Activated CD8-positive, alpha-beta memory T cell treated with anti-CD3 and anti-CD28 coated beads, Interleukin-2, amount 50 U/mL, for 24 hours (primary cell): ENCODE data around the gene PELI1.
A peak's percentile ranks its signal among the peaks of the same experiment; 100 is the strongest.

ENCODE experiments used
- DNase-seq: peaks from one replicate; pipeline ENCODE4 v3.0.0-alpha.2; 2020; ENCODE audit errors: extremely low read depth

The PELI1 gene

GRCh38 chr2:64144057-64145013 is at the start of gene PELI1:
Gene PELI1 (minus strand): TSS chr2:64144420. CDS start chr2:64108310, 36,110 bp downstream.
- peak; percentile 75 for DNase-seq

GRCh38 chr2:64193491-64193890 is 49.3 kb upstream of the PELI1 start:
- DNase-seq: no peak

GRCh38 chr2:64192664-64193105 is 48.5 kb upstream of the PELI1 start:
- DNase-seq: no peak

- no peak for DNase-seq
Observed at GRCh38 chr2:64192125-64192479, 47.9 kb upstream of the PELI1 start.

GRCh38 chr2:64189586-64189985 is 45.4 kb upstream of the PELI1 start:
- DNase-seq: no peak

- DNase-seq: no peak
Observed at GRCh38 chr2:64189167-64189566, 44.9 kb upstream of the PELI1 start.

GRCh38 chr2:64186699-64187605 is 42.7 kb upstream of the PELI1 start:
- no peak for DNase-seq

- no peak for DNase-seq
Observed at GRCh38 chr2:64179582-64180321, 35.5 kb upstream of the PELI1 start.

GRCh38 chr2:64177315-64177714 is 33.1 kb upstream of the PELI1 start:
- DNase-seq: no peak

- no peak for DNase-seq
Observed at GRCh38 chr2:64175419-64176197, 31.4 kb upstream of the PELI1 start.

- no peak for DNase-seq
Observed at GRCh38 chr2:64173156-64174135, 29.2 kb upstream of the PELI1 start.

- no peak for DNase-seq
Observed at GRCh38 chr2:64168756-64169155, 24.5 kb upstream of the PELI1 start.

- no peak for DNase-seq
Observed at GRCh38 chr2:64168201-64168600, 24.0 kb upstream of the PELI1 start.

GRCh38 chr2:64166637-64167420 is 22.6 kb upstream of the PELI1 start:
- DNase-seq: no peak

- no peak for DNase-seq
Observed at GRCh38 chr2:64166212-64166611, 22.0 kb upstream of the PELI1 start.

GRCh38 chr2:64165706-64166105 is 21.5 kb upstream of the PELI1 start:
- DNase-seq: no peak

GRCh38 chr2:64164629-64165028 is 20.4 kb upstream of the PELI1 start:
- DNase-seq: no peak

GRCh38 chr2:64162516-64162915 is 18.3 kb upstream of the PELI1 start:
- DNase-seq: no peak

GRCh38 chr2:64157792-64158191 is 13.6 kb upstream of the PELI1 start:
- DNase-seq: no peak
